Measurements from ENCODE around the gene HS3ST3A1.

The HS3ST3A1 gene

DNA sequence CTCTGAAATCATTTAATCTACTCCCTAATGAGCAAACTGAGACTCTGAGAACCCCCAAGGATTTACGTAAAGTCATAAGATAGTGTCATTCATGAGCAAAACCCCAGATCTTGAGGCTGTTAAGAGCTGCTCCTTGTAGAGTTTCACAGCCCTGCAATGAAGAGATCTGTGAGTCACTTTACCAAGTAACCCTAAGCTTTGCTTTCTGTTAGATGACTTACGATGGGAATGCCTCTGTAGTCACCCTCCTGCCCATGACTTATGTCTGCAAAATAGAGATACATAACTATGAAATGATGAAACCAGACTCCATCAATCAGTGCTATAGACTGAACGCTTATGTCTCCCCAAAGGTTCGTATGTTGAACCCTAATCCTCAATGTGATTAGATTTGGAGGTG lies 117.7 kb downstream of the HS3ST3A1 start:
- no peak for DNase-seq

DNA sequence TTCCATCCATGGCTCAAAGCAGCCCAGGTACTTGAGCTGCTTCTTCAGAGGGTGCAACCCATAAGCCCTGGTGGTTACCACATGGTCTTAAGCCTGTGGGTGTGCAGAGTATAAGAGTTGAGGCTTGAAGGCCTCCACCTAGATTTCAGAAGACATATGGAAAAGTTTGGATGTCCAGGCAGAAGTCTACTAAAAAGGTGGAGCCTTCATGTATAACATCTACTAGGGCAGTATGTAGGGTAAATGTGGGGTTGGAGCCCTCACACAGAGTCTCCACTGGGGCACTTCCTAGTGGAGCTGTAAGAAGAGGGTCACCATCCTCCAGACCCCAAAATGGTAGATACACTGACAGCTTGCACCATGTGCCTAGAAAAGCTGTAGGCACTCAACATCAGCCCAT lies 120.9 kb downstream of the HS3ST3A1 start:
- DNase-seq = no peak

DNA sequence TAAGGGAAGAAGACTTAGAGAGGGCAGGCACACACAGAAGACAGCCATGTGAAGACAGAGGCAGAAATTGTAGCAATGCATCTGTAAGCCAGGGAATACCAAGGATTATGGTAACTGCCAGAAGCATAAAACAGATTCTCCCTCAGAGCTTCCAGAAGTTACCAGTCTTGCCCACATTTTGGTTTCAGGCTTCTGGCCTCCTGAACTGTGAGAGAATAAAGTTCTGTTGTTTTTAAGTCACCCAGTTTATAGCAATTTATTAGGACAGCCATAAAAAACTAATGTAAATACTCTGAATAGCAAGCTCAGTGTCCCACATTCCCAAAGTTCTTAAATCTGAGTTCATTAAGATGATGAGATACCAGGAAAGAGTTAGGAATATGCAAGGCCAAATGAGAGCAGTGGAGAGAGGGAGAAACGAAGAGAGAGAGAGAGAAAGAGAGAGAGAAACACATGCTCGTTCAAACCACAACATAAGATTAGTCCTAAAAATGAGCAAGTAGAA lies 123.4 kb downstream of the HS3ST3A1 start:
- DNase-seq = no peak

DNA sequence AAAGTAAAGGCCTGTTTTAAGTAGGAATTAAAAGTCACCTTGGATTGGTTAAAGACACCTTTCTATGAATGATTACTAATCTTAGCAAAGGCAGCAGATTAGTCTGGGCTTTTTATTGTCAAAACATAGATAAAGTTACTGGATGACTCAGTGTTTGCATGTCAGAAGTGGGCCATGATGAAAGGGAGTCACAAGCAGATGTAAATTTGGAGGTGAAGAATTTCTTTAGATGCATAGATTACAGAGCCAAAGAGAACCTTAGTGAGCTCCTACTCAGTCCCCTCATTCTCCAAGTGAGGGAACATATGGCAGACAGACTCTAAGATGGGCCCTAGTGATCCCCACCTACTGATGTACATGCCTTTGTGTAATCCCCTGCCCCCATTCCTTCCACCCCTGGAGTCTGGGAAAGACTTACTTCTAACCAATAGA lies 124.5 kb downstream of the HS3ST3A1 start:
- no peak for DNase-seq

DNA sequence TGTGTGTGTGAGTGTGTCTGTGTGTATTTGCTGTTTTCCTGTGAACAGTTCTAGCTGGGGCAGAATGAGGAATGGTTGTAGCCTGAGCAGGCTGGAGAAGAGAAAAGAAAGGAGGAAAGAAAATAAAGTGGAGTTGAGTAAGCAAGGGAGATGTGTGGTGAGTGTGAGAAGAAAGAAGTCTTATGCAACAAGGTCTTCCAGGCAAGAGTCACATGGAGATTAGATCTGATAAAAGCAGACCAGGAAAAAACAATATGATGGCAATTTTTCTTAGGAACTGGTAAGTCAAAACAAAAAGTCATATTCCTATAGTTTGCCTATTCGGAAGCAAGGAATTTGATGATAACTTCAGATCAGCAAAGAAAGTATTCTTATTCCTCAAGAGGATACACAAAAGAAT lies 125.0 kb downstream of the HS3ST3A1 start:
- no peak for DNase-seq

DNA sequence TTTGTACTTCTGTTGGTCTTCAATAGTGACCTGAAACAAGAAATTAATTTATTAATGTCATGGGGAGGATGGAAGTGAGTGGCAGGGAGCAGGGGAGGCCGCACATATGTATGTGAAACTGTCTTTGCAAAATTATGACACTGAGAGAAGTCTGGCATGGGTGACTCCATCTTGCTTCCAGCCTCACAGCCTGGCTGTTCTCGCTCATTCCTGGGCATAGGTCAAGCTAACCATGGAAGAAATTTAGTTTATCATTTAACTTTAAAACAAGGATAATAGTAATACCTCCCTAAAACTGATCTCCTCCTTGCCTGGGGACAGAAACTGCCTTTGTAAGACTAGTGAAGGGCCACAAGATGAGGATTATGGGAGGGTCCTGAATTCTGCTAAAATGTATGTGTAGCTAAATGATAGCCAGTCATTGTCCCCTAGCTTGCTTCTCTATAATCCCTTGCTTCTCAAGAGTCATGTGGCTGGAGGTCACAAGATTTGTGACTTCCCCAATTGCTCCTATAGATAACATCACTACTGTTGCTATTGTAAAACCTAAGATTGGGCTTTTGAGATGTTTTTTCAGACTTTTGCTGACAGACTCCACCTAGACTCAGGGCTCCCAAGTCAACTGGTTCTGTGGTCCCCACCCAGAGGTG lies 126.0 kb downstream of the HS3ST3A1 start:
- no peak for DNase-seq

DNA sequence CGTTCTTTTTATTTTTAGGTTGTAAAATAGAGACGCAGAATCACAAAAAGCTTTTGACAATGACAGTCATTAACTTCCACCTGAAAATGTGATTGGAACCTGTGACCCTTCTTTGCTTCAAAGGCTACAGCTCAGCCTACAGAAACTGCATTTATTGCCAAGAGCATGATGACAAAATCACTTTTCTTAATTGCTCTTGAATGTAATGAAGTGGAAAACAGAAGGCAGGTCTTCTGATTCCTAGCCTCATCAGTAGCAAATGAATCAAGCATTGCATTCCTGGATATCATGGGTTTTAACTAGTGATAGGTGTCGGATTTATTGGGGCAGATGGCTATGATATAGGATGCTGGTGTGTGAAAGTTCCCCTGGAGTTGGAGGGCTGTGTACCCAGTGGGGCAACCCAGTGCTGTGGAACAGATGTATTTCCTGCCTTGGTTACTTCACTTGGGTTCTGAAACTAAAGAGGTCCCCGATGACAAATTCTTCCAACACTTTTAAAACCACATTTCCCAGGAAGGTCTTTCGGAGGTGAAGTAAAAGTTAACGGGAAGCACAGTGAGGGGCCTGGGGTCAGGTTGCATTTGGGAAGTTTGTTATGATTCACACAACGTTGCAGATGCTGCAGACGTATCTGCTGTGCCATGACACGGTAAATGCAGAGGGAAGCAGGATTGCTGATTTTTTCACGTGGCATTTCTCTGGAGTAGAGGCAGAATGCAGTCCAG lies 127.5 kb downstream of the HS3ST3A1 start:
- DNase-seq = no peak

DNA sequence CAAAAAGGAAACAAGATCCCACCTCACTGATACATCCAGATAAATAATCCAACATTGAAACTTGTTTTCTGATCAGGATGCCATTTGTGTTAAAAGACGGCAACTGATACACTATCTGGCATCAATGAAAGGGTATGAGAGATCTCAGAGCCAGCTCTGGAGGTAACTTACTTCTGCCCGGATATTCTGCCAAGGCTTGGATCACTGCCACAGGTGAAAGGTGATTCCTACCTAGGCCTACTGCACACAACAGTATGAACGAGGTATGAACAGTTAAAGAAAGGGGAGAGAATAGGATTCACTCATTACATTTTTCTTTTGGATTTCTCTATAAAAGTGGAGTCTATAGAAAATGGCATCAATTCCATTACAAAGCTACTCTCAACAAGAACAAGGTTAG lies 136.1 kb downstream of the HS3ST3A1 start:
- DNase-seq = no peak

DNA sequence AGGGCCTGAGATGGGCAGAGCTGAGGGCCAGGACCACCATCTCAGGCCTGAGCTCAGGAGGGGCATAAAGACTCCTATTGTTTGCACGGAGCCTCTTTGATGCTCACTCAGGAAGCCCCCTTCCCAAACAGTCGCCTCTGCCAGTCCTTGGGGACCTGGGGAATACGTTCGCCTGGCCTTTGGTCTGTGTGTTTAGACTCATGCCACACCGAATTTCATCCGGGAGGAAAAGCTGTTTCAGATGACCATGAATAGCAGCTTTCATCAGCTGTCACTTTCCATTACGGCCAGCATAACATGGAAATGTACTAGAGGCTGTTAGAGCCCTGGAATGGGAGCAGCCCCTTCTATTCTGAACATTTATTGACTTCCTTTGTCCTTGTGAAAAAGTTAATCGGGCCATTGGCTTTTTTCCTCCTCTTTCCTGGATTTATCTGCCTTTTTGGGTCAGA lies 139.0 kb downstream of the HS3ST3A1 start:
- DNase-seq = no peak

DNA sequence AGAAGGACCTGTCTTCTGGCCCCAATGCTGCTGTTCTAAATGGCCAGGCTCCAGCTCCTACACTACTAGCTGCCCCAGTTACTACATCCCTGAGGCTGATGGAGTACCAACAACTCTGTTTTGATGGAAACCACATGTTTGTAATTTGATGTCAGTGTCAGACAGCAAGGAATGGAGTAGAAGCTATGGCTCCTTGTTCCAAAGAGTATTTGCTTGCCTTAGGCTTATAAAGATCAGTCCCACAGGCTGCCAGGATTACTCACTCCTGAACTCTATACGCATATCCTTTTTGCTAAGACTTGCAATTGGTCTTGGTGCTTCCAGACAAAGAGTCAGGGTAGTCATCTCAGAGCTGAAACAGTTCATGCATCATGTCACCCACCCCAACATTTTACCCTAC lies 139.6 kb downstream of the HS3ST3A1 start:
- no peak for DNase-seq

DNA sequence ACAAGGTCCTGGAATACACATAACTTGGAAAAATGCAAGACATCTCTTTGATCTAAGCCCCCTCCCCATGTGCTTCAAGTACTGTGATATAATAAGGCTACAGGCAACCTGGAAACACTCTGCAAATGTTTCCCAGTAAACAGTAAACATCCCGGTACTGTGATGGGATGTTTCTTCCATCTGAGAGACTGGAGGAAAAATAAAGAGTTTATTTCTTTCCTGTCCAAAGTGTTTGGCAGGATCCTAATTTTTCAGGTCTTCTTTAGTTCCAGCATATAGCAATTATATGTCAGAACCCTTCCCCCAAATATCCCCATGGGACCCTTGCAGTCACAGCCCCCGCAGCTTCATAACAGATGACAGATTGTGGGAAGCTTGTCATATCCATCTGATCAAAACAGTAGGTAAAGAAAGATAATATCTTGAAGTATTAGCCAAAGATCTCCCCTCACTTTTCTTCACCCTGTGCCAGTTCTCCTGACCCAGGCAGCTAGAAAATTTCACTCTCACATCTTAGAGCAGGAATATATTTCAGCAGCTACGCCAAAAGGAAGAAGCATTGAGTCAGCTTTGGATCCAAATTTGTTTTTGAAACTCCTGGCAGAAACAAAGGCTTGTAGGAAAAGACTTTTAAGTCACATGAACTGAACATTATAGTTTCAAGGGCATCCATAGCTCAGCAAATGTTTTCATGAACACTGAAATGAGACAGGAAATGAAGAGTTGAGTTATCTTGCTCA lies 141.3 kb downstream of the HS3ST3A1 start:
- no peak for DNase-seq

DNA sequence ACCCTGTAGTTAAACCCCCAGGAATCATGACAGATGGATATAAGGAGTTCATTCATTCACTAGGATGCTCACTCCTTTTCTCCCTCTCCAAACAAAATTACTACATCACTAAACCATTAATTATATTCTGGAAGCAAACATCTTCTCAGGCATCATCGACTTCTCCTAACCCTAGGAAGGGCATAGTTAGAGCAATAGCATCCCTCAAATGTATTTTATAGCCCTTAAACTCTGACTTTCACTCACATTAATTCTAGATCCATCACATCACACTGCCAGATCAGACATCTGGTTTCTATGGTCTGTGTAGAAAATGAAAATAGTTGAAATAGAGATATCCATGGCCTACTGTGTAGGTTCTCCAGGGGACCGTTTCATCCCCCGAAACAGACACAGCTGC lies 143.9 kb downstream of the HS3ST3A1 start:
- no peak for DNase-seq

All from SW 1271 (cell line).